Breast epithelium (tissue), 3 donors: Measurements from ENCODE around the gene PLOD2.

ENCODE experiments used
- CTCF ChIP-seq, 3 donors: fragments of 450-650 bp; IDR thresholded peaks; one replicate each; pipeline ENCODE4 v1.5.1; 2016 to 2017; ENCODE audit warnings: antibody characterized with exemption in 3 of 3, mild to moderate bottlenecking in 3 of 3, moderate library complexity in 3 of 3
- POLR2A ChIP-seq: fragments of 450-650 bp; IDR thresholded peaks from one replicate; pipeline ENCODE4 v1.6.1; 2016; ENCODE audit warnings: antibody characterized with exemption, mild to moderate bottlenecking, moderate library complexity

GRCh38 chr3:146131616-146132410 is 29.2 kb downstream of the PLOD2 start:
- no peak for TF ChIP-seq CTCF (IDR thresholded peaks at IDR 0.05)
- TF ChIP-seq POLR2A: no peak
